Panc1 (cell line): ENCODE results near the gene UFD1. TPM values are rescaled to one million over a fixed set of nuclear protein-coding genes. Genes with fewer than 3 reads are reported as not detected.

Experiments
- ATAC-seq: fragments of 200-7000 bp; cut with Tn5 transposase; 2 replicates; pipeline ENCODE4 v1.9.1; 2020; ENCODE audit warnings: mild to moderate bottlenecking, moderate library complexity
- BruUV-seq: library from RNA; stranded (reverse); fragments of 400-500 nt; replicated peaks from 2 replicates; lab custom pipeline; 2021; lab: Mats Ljungman, UMichigan
- CTCF ChIA-PET: fragments of 300-600 bp; sonication (Branson Sonifier 250); formaldehyde crosslinking; loops from one replicate; lab custom pipeline; 2022; ENCODE audit warnings: antibody characterized with exemption; lab: Charles Lee
- POLR2A ChIA-PET: fragments of 300-600 bp; sonication (Branson Sonifier 250); formaldehyde crosslinking; loops from one replicate; lab custom pipeline; 2022; ENCODE audit warnings: antibody characterized with exemption; lab: Charles Lee
- DNase-seq: peaks from one replicate; pipeline ENCODE4 v3.0.0-alpha.2; 2010; ENCODE audit warnings: low read depth, low spot score
- H3K27ac ChIP-seq: 2 replicates; pipeline ENCODE4 v1.5.1; 2011; ENCODE audit warnings: mild to moderate bottlenecking, low read length, inconsistent platforms
- H3K27me3 ChIP-seq: fragments of 200-500 bp; sonication (Bioruptor generic); 2 replicates; pipeline ENCODE4 v1.6.0; 2014; ENCODE audit warnings: low read length, inconsistent platforms; ENCODE audit not compliant: control insufficient read depth, insufficient read depth
- H3K36me3 ChIP-seq: fragments of 200-500 bp; sonication (Bioruptor generic); 2 replicates; pipeline ENCODE4 v1.5.1; 2014; ENCODE audit warnings: inconsistent platforms, mild to moderate bottlenecking, low read length, moderate library complexity; ENCODE audit not compliant: control insufficient read depth, insufficient read depth
- H3K4me1 ChIP-seq: 2 replicates; pipeline ENCODE4 v1.5.1; 2011; ENCODE audit warnings: inconsistent platforms, mild to moderate bottlenecking, low read length, moderate library complexity; ENCODE audit not compliant: control insufficient read depth, insufficient read depth
- H3K4me3 ChIP-seq, 2 experiments: 2 replicates each; pipeline ENCODE4 v1.5.1; 2011 to 2012; ENCODE audit warnings: low read depth in 2 of 2, low read length in 2 of 2, mild to moderate bottlenecking in 2 of 2, inconsistent platforms in 1 of 2, moderate library complexity in 1 of 2
- H3K9me3 ChIP-seq: fragments of 200-500 bp; sonication (Bioruptor generic); 2 replicates; pipeline ENCODE4 v1.5.1; 2014; ENCODE audit warnings: low read depth, mild to moderate bottlenecking, inconsistent platforms, low read length, moderate library complexity; ENCODE audit not compliant: control insufficient read depth, insufficient read depth
- POLR2AphosphoS5 ChIP-seq: IDR thresholded peaks from 2 replicates; pipeline ENCODE4 v1.6.1; 2012; ENCODE audit warnings: mild to moderate bottlenecking, low read depth, low read length, moderate library complexity
- REST ChIP-seq, 2 experiments: IDR thresholded peaks; 2 replicates each; pipeline ENCODE4 v1.6.1; 2011 to 2012; ENCODE audit warnings: low read depth in 2 of 2, control low read depth in 1 of 2, low read length in 1 of 2, mild to moderate bottlenecking in 1 of 2, moderate library complexity in 1 of 2; ENCODE audit not compliant: insufficient read depth in 1 of 2
- SIN3A ChIP-seq: IDR thresholded peaks from 2 replicates; pipeline ENCODE4 v1.6.1; 2012; ENCODE audit warnings: low read depth, mild to moderate bottlenecking, low read length, moderate library complexity, borderline replicate concordance; ENCODE audit not compliant: insufficient read depth
- TCF7L2 ChIP-seq: IDR thresholded peaks from 2 replicates; pipeline ENCODE4 v1.6.1; 2011; ENCODE audit warnings: mild to moderate bottlenecking, low read depth, low read length, inconsistent platforms
- in situ Hi-C: cut with HindIII; loops from 2 replicates; pipeline ENCODE4 v1.10.0; 2016; ENCODE audit warnings: low sequenced_read_pairs, low pct_unique_long_range_greater_than_20kb
- intact Hi-C: fragments of 100-400 bp; cut with micrococcal nuclease; formaldehyde crosslinking; loops from one replicate; pipeline ENCODE4 v1.10.0; 2022; ENCODE audit not compliant: unreplicated experiment
- total RNA-seq: library from RNA; stranded (reverse); gene quantifications from one replicate; pipeline ENCODE4 v1.2.1, GENCODE V29; 2021; ENCODE audit not compliant: unreplicated experiment
- TF ChIP-seq, protein P1 (sequence below): fragments of 450-650 bp; IDR thresholded peaks from 2 replicates; pipeline ENCODE4 v1.5.1; 2017; ENCODE audit warnings: mild to moderate bottlenecking

Gene UFD1
- total RNA-seq, 1 experiment from 2014 or later, result 82.8 TPM

GRCh38 chr22:19523240-19524169, 44.5 kb upstream of the UFD1 start:
- intact Hi-C loops, result loop anchor here (10.0 kb wide), 1 partner anchor 101 kb away; no protein-coding TSS in a partner anchor
- H3K36me3 ChIP-seq, result no peaks in the 10 kb centered on the region
- TF ChIP-seq TCF7L2 (no peak), POLR2AphosphoS5 (no peak)
- TF ChIP-seq, protein P1, sequence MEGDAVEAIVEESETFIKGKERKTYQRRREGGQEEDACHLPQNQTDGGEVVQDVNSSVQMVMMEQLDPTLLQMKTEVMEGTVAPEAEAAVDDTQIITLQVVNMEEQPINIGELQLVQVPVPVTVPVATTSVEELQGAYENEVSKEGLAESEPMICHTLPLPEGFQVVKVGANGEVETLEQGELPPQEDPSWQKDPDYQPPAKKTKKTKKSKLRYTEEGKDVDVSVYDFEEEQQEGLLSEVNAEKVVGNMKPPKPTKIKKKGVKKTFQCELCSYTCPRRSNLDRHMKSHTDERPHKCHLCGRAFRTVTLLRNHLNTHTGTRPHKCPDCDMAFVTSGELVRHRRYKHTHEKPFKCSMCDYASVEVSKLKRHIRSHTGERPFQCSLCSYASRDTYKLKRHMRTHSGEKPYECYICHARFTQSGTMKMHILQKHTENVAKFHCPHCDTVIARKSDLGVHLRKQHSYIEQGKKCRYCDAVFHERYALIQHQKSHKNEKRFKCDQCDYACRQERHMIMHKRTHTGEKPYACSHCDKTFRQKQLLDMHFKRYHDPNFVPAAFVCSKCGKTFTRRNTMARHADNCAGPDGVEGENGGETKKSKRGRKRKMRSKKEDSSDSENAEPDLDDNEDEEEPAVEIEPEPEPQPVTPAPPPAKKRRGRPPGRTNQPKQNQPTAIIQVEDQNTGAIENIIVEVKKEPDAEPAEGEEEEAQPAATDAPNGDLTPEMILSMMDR, result no peak
- peak overlapping the region; percentile 16 to 26; a peak in 3 of 4 replicates for H3K4me3 ChIP-seq
- in situ Hi-C loops, result no loop called here
- H3K27ac ChIP-seq, result no peak overlapping the region
- no peaks in the 10 kb centered on the region for H3K4me1 ChIP-seq
- POLR2A ChIA-PET, result no interaction called here
- CTCF ChIA-PET, result no interaction called here
- H3K9me3 ChIP-seq, result no peaks in the 10 kb centered on the region
- DNase-seq (no peak), ATAC-seq (peak; percentile 81)
- no peaks in the 10 kb centered on the region for H3K27me3 ChIP-seq
- BruUV-seq, result no TSS peak

GRCh38 chr22:19522881-19523239, 43.9 kb upstream of the UFD1 start:
- Histone ChIP-seq H3K36me3 (no peaks in the 10 kb centered on the region), H3K27ac (no peak overlapping the region), H3K4me1 (no peaks in the 10 kb centered on the region), H3K27me3 (no peaks in the 10 kb centered on the region), H3K4me3 (no peak overlapping the region; a peak in 2 of 4 replicates), H3K9me3 (no peaks in the 10 kb centered on the region)
- ATAC-seq, result peak; percentile 38; the same call in 1 of the 2 replicates
- POLR2A ChIA-PET, result no interaction called here
- DNase-seq, result no peak
- CTCF ChIA-PET, result no interaction called here
- no peak for TF ChIP-seq REST (IDR thresholded peaks at IDR 0.05; ENCODE audit: insufficient read depth in 1 of 2, low read depth in 2 of 2, low read length in 1 of 2)
- no peak for TF ChIP-seq POLR2AphosphoS5
- no peak for TF ChIP-seq SIN3A
- no peak for TF ChIP-seq TCF7L2
- TF ChIP-seq, protein P1, result no peak
- in situ Hi-C loops (no loop called here), intact Hi-C loops (loop anchor here (10.0 kb wide), 1 partner anchor 102 kb away; no protein-coding TSS in a partner anchor)
- no TSS peak for BruUV-seq
